ENCODE data around the gene MAGI2. TPM values are rescaled to one million over a fixed set of nuclear protein-coding genes. Genes with fewer than 3 reads are reported as not detected.
"Not testable (repeated sequence)": the region's sequence is repeated elsewhere in the genome, so short reads cannot be mapped to it uniquely, and the experiment has no call there.

Gene MAGI2
- total RNA-seq, 1 donor from 2014 or later: 5.4 TPM

GRCh38 chr7:78296046-78296597 lies 1157.3 kb downstream of the MAGI2 start:
- no peak overlapping the region for H3K27ac Mint-ChIP-seq (ENCODE audit: unreplicated experiment)
- H3K36me3 Mint-ChIP-seq (ENCODE audit: low read depth, unreplicated experiment): no peaks in the 10 kb centered on the region
- Histone ChIP-seq H3K27me3 (ENCODE audit: insufficient read depth, low read length) (no peaks in the 10 kb centered on the region), H3K79me2 (ENCODE audit: insufficient read depth, low read length) (no peaks in the 10 kb centered on the region), H3K9me3 (ENCODE audit: insufficient read depth, low read depth, low read length) (no peaks in the 10 kb centered on the region), H3K36me3 (ENCODE audit: insufficient read depth, low read length) (no peaks in the 10 kb centered on the region), H3K9ac (ENCODE audit: low read length) (no peak overlapping the region), H2AFZ (ENCODE audit: low read depth, low read length) (no peak overlapping the region), H3K4me1 (ENCODE audit: insufficient read depth, low read length) (peaks cover 8% of the 10 kb centered on the region), H3K27ac (ENCODE audit: low read depth, low read length) (no peak overlapping the region), H3K4me2 (ENCODE audit: low read length) (no peak overlapping the region), H4K20me1 (ENCODE audit: insufficient read depth, low read length) (no peaks in the 10 kb centered on the region), H3K4me3 (ENCODE audit: insufficient read depth, low read depth, low read length) (no peak overlapping the region)
- peaks cover 5% of the 10 kb centered on the region for H3K9me3 Mint-ChIP-seq (ENCODE audit: unreplicated experiment)
- H3K4me1 Mint-ChIP-seq (ENCODE audit: low read depth, unreplicated experiment): peaks cover 15% of the 10 kb centered on the region
- DNase-seq (ENCODE audit: low read depth) (no peak), FAIRE-seq (peak; percentile 64)
- no peak overlapping the region for H3K4me3 Mint-ChIP-seq (ENCODE audit: unreplicated experiment)
- TF ChIP-seq EZH2 (IDR thresholded peaks at IDR 0.05; ENCODE audit: insufficient read depth, low read length) (no peak), CTCF (IDR thresholded peaks at IDR 0.05; ENCODE audit: insufficient read depth, low read depth, low read length) (no peak)
- no peaks in the 10 kb centered on the region for H3K27me3 Mint-ChIP-seq (ENCODE audit: low read depth, unreplicated experiment)

GRCh38 chr7:78289471-78289870 lies 1164.0 kb downstream of the MAGI2 start:
- peaks cover 12% of the 10 kb centered on the region for H3K4me1 Mint-ChIP-seq (ENCODE audit: low read depth, unreplicated experiment)
- H3K27ac Mint-ChIP-seq (ENCODE audit: unreplicated experiment); H2AFZ ChIP-seq (ENCODE audit: low read depth, low read length); H3K36me3 ChIP-seq (ENCODE audit: insufficient read depth, low read length); H3K4me3 Mint-ChIP-seq (ENCODE audit: unreplicated experiment); H3K27me3 Mint-ChIP-seq (ENCODE audit: low read depth, unreplicated experiment); H3K4me3 ChIP-seq (ENCODE audit: insufficient read depth, low read depth, low read length); H4K20me1 ChIP-seq (ENCODE audit: insufficient read depth, low read length); H3K9me3 ChIP-seq (ENCODE audit: insufficient read depth, low read depth, low read length); H3K4me1 ChIP-seq (ENCODE audit: insufficient read depth, low read length); H3K36me3 Mint-ChIP-seq (ENCODE audit: low read depth, unreplicated experiment); H3K27ac ChIP-seq (ENCODE audit: low read depth, low read length); H3K9me3 Mint-ChIP-seq (ENCODE audit: unreplicated experiment); H3K79me2 ChIP-seq (ENCODE audit: insufficient read depth, low read length); FAIRE-seq; H3K4me2 ChIP-seq (ENCODE audit: low read length); H3K9ac ChIP-seq (ENCODE audit: low read length); H3K27me3 ChIP-seq (ENCODE audit: insufficient read depth, low read length): not testable (repeated sequence)
- DNase-seq (ENCODE audit: low read depth): peak; percentile 61

- Histone ChIP-seq H4K20me1 (ENCODE audit: insufficient read depth, low read length) (no peaks in the 10 kb centered on the region), H3K4me2 (ENCODE audit: low read length) (no peak overlapping the region), H3K36me3 (ENCODE audit: insufficient read depth, low read length) (no peaks in the 10 kb centered on the region), H3K4me1 (ENCODE audit: insufficient read depth, low read length) (no peaks in the 10 kb centered on the region), H3K27me3 (ENCODE audit: insufficient read depth, low read length) (no peaks in the 10 kb centered on the region), H3K79me2 (ENCODE audit: insufficient read depth, low read length) (no peaks in the 10 kb centered on the region), H3K9ac (ENCODE audit: low read length) (no peak overlapping the region), H3K4me3 (ENCODE audit: insufficient read depth, low read depth, low read length) (no peak overlapping the region), H2AFZ (ENCODE audit: low read depth, low read length) (no peak overlapping the region), H3K9me3 (ENCODE audit: insufficient read depth, low read depth, low read length) (no peaks in the 10 kb centered on the region), H3K27ac (ENCODE audit: low read depth, low read length) (no peak overlapping the region)
- H3K27me3 Mint-ChIP-seq (ENCODE audit: low read depth, unreplicated experiment): no peaks in the 10 kb centered on the region
- FAIRE-seq (peak; percentile 23), DNase-seq (ENCODE audit: low read depth) (peak; percentile 33)
- H3K36me3 Mint-ChIP-seq (ENCODE audit: low read depth, unreplicated experiment): no peaks in the 10 kb centered on the region
- H3K4me1 Mint-ChIP-seq (ENCODE audit: low read depth, unreplicated experiment): peaks cover 8% of the 10 kb centered on the region
- H3K9me3 Mint-ChIP-seq (ENCODE audit: unreplicated experiment): peaks cover under 1% of the 10 kb centered on the region
- no peak overlapping the region for H3K27ac Mint-ChIP-seq (ENCODE audit: unreplicated experiment)
- H3K4me3 Mint-ChIP-seq (ENCODE audit: unreplicated experiment): no peak overlapping the region
- no peak for TF ChIP-seq CTCF (IDR thresholded peaks at IDR 0.05; ENCODE audit: insufficient read depth, low read depth, low read length)
- no peak for TF ChIP-seq EZH2 (IDR thresholded peaks at IDR 0.05; ENCODE audit: insufficient read depth, low read length)
Measured at GRCh38 chr7:78284945-78285344, 1168.5 kb downstream of the MAGI2 start.

All from astrocyte (in vitro differentiated cells and primary cell).